ENCODE results near the gene ZNRF1. TPM values are rescaled to one million over a fixed set of nuclear protein-coding genes. Genes with fewer than 3 reads are reported as not detected.

The ZNRF1 gene
- total RNA-seq, 3 donors from 2014 or later, result 29.9 to 42.7 (median 39.3) TPM

GRCh38 chr16:75038036-75038858 lies 39.4 kb downstream of the ZNRF1 start:
- Histone ChIP-seq H3K36me3 (ENCODE audit: low read depth) (no peaks in the 10 kb centered on the region), H3K4me3 (no peak overlapping the region), H3K4me1 (ENCODE audit: low read depth) (no peaks in the 10 kb centered on the region), H3K9me3 (peaks cover 9% of the 10 kb centered on the region)
- DNase-seq (no peak), ATAC-seq (no peak)
- TF ChIP-seq CTCF (IDR thresholded peaks at IDR 0.05), result no peak
- intact Hi-C loops (cut with DNase I, micrococcal nuclease), result no loop called here

- TF ChIP-seq CTCF (IDR thresholded peaks at IDR 0.05), result no peak
- intact Hi-C loops (cut with DNase I, micrococcal nuclease), result no loop called here
- Histone ChIP-seq H3K9me3 (peaks cover 9% of the 10 kb centered on the region), H3K4me3 (no peak overlapping the region), H3K4me1 (ENCODE audit: low read depth) (no peaks in the 10 kb centered on the region), H3K36me3 (ENCODE audit: low read depth) (no peaks in the 10 kb centered on the region)
- no peak for DNase-seq
- no peak for ATAC-seq
Observed at GRCh38 chr16:75039941-75040340, 41.1 kb downstream of the ZNRF1 start.

GRCh38 chr16:75042426-75043174 lies 43.8 kb downstream of the ZNRF1 start:
- Histone ChIP-seq H3K4me3 (no peak overlapping the region), H3K4me1 (ENCODE audit: low read depth) (no peaks in the 10 kb centered on the region), H3K9me3 (peaks cover 8% of the 10 kb centered on the region), H3K36me3 (ENCODE audit: low read depth) (no peaks in the 10 kb centered on the region)
- intact Hi-C loops (cut with DNase I, micrococcal nuclease), result no loop called here
- TF ChIP-seq CTCF (IDR thresholded peaks at IDR 0.05), result no peak
- DNase-seq (no peak), ATAC-seq (no peak)

- intact Hi-C loops (cut with DNase I, micrococcal nuclease), result no loop called here
- peaks cover 2% of the 10 kb centered on the region for H3K9me3 ChIP-seq
- no peak for TF ChIP-seq CTCF (IDR thresholded peaks at IDR 0.05)
- H3K4me1 ChIP-seq (ENCODE audit: low read depth), result no peaks in the 10 kb centered on the region
- no peaks in the 10 kb centered on the region for H3K36me3 ChIP-seq (ENCODE audit: low read depth)
- no peak overlapping the region for H3K4me3 ChIP-seq
- DNase-seq (no peak), ATAC-seq (no peak)
Observed at GRCh38 chr16:75043175-75043895, 44.5 kb downstream of the ZNRF1 start.

GRCh38 chr16:75044800-75045361 lies 46.1 kb downstream of the ZNRF1 start:
- no peak overlapping the region for H3K4me3 ChIP-seq
- H3K4me1 ChIP-seq (ENCODE audit: low read depth), result no peaks in the 10 kb centered on the region
- intact Hi-C loops (cut with DNase I, micrococcal nuclease), result no loop called here
- H3K9me3 ChIP-seq, result no peaks in the 10 kb centered on the region
- no peak for TF ChIP-seq CTCF (IDR thresholded peaks at IDR 0.05)
- DNase-seq (no peak), ATAC-seq (peak; percentile 22)
- H3K36me3 ChIP-seq (ENCODE audit: low read depth), result no peaks in the 10 kb centered on the region
